ENCODE results near the gene TECPR2.
A peak's percentile ranks its signal among the peaks of the same experiment; 100 is the strongest.

The TECPR2 gene

DNA sequence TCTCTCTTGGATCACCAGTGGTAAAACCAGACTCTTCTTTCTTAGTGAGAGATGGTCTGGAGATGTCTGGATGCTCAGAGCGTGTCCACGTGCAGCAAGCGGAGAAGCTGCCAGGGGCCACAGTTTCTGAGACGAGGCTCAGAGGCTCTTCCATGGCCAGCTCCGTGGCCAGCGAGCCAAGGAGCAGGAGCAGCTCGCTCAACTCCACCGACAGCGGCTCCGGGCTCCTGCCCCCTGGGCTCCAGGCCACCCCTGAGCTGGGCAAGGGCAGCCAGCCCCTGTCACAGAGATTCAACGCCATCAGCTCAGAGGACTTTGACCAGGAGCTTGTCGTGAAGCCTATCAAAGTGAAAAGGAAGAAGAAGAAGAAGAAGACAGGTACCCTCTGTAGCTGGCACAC is 69.0 kb downstream of the TECPR2 start:
- TF ChIP-seq, protein P1, sequence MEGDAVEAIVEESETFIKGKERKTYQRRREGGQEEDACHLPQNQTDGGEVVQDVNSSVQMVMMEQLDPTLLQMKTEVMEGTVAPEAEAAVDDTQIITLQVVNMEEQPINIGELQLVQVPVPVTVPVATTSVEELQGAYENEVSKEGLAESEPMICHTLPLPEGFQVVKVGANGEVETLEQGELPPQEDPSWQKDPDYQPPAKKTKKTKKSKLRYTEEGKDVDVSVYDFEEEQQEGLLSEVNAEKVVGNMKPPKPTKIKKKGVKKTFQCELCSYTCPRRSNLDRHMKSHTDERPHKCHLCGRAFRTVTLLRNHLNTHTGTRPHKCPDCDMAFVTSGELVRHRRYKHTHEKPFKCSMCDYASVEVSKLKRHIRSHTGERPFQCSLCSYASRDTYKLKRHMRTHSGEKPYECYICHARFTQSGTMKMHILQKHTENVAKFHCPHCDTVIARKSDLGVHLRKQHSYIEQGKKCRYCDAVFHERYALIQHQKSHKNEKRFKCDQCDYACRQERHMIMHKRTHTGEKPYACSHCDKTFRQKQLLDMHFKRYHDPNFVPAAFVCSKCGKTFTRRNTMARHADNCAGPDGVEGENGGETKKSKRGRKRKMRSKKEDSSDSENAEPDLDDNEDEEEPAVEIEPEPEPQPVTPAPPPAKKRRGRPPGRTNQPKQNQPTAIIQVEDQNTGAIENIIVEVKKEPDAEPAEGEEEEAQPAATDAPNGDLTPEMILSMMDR (IDR thresholded peaks at IDR 0.05; ENCODE audit: low read depth, low read length, missing control alignments), result no peak
- no peak overlapping the region for H3K4me3 ChIP-seq (ENCODE audit: low read depth, low read length)
- no peak for DNase-seq (ENCODE audit: low read depth)

DNA sequence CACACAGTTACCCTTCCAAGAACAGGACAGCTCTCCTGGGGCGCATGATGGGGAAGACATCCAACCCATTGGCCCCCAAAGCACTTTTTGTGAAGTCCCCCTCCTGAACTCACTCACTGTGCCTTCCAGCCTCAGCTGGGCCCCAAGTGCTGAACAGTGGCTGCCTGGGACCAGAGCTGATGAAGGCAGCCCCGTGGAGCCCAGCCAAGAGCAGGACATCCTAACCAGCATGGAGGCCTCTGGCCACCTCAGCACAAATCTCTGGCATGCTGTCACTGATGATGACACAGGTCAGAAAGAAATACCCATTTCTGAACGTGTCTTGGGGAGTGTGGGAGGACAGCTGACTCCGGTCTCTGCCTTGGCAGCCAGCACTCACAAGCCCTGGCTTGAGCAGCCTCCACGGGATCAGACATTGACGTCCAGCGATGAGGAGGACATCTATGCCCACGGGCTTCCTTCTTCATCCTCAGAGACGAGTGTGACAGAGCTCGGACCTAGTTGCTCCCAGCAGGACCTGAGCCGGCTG is 72.0 kb downstream of the TECPR2 start:
- no peak for DNase-seq (ENCODE audit: low read depth)
- TF ChIP-seq, protein P1 (IDR thresholded peaks at IDR 0.05; ENCODE audit: low read depth, low read length, missing control alignments), result no peak
- H3K4me3 ChIP-seq (ENCODE audit: low read depth, low read length), result no peak overlapping the region

DNA sequence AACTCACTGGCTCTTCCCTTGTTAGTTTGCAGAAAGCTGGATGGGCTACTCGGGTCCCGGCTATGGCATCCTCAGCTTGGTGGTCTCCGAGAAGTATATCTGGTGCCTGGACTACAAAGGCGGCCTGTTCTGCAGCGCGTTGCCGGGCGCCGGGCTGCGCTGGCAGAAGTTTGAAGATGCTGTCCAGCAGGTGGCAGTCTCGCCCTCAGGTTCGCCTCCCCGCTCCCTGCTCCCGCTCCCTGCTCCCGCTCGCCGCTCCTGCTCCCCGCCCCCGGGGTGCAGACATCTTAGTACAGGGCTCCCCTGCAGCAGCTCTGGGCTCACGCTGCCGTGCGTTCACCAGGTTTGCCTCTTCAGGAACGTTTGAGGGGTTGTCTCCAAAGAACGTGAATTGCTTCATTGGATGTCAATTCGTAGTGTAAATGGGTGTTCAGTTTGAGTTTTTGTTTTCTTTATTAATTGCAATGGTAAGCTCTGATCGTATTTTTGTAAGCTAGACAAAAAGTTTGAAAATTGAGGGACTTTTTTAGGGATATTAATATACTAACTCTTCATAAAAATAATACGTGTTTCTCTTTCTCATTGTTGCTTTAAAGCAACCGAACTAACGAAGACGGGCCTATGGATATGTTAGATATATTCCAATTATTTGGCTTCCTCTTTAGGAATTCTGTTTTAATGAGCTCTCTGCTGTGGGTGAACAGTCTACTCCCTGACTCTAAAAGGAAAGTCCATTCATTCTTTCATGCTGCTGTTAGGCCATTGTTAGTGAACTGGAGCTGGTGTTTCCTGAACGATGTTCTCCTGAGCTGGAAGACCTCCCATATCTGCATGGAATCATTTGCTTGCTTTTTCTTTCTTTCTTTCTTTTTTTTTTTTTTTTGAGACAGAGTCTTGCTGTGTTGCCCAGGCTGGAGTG is 75.5 kb downstream of the TECPR2 start:
- peak; percentile 54 for DNase-seq (ENCODE audit: low read depth)
- H3K4me3 ChIP-seq (ENCODE audit: low read depth, low read length), result no peak overlapping the region
- TF ChIP-seq, protein P1 (IDR thresholded peaks at IDR 0.05; ENCODE audit: low read depth, low read length, missing control alignments), result peak; percentile 76

DNA sequence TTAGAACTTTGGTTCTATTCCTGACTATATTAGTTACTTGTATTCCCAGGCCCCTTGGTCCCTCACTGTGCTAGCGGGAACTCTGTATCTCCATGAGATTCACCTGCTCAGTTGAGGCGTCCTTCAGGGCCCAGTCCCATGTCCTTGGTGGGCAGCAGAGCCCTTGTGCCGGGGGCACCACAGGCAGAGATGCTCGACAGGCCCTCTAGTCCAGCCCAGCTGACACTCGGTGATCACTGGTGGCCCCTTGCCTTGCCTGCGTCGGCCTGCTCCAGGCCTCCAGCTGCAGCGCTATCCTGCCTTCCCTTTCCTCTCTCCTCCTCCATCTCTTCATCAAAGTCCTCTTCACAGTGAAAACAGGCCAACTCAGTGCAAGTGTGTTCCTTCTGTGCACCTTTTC is 76.8 kb downstream of the TECPR2 start:
- TF ChIP-seq, protein P1 (IDR thresholded peaks at IDR 0.05; ENCODE audit: low read depth, low read length, missing control alignments), result no peak
- DNase-seq (ENCODE audit: low read depth), result no peak
- no peak overlapping the region for H3K4me3 ChIP-seq (ENCODE audit: low read depth, low read length)

DNA sequence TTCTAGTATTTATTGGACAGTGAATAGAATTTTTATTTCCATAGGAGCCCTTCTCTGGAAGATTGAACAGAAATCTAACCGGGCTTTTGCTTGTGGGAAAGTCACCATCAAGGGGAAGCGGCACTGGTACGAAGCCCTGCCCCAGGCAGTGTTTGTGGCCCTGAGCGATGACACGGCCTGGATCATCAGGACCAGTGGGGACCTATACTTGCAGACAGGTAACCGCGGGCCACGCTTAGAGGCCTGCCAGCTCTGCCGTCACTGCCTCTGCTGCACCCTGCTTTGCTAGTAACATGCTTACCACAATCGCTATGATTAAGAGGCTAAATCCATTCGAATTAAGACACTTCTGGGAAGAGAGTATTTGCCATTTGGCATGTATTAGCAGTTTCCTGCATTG is 77.7 kb downstream of the TECPR2 start:
- no peak for DNase-seq (ENCODE audit: low read depth)
- TF ChIP-seq, protein P1 (IDR thresholded peaks at IDR 0.05; ENCODE audit: low read depth, low read length, missing control alignments), result no peak
- H3K4me3 ChIP-seq (ENCODE audit: low read depth, low read length), result no peak overlapping the region

DNA sequence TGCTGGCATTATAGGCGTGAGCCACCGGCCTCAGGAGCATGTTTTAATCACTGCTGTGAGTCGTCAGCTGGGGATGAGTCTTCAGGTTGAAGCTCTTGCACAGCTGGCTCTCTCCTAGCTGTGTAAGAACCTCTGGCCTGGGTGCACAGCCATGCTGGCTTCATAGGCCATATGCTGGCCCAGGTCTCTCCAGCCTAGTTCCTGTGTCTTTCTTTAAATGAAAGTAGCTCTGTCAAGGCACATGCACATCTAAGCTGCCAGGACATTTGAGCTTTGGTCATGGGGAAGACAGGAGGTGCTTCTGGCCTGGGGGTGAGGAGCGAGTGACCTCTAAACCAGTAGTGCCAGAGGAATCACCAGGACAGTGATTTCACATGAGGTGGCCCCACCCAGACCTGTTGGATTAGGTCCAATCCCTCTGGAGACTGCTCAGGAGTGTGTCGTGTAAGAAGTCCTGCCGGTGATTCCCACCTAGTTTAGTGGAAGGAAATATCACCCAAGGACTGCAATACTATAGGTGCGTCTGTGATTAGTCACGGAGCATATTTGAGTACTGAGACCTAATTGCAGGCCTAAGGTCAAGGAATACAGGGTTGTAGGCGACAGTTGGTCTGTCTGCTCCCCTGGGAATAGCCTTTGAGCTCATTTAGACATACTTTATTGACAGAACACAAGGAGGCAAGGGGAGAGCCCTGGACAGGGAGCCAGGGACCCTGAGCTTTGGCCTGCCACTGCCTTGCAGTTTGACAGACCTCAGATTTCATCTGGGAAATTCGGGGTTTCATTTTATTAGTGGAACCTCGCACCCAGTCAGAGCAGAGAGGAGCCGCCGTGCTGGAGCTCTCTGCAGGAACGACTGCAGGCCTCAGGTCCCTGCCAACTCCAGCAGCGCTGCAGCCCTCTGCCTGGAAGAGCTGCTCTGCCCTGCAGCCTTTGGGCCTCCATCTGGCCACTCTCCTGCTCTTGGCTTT is 79.8 kb downstream of the TECPR2 start:
- no peak for DNase-seq (ENCODE audit: low read depth)

More for the DNA sequence above, 79.8 kb downstream of the TECPR2 start:
- TF ChIP-seq, protein P1 (IDR thresholded peaks at IDR 0.05; ENCODE audit: low read depth, low read length, missing control alignments), result no peak
- no peak overlapping the region for H3K4me3 ChIP-seq (ENCODE audit: low read depth, low read length)

Measured in GM12864 (cell line).